DOHH2 (cell line): ENCODE data around the gene JAK1.

Experiments used
- H3F3A ChIP-seq: fragments of 200-600 bp; sonication (generic), shearing (Covaris generic); 2 replicates; pipeline ENCODE4 v1.6.0; 2016; ENCODE audit warnings: antibody characterized with exemption, mild to moderate bottlenecking; ENCODE audit not compliant: control insufficient read depth, insufficient read depth
- H3K27ac ChIP-seq: fragments of 200-600 bp; sonication (generic); 2 replicates; pipeline ENCODE4 v1.5.1; 2014; ENCODE audit warnings: low read depth, mild to moderate bottlenecking, low read length, moderate library complexity
- H3K27me3 ChIP-seq: fragments of 200-600 bp; sonication (generic); 2 replicates; pipeline ENCODE4 v1.6.1; 2014; ENCODE audit warnings: mild to moderate bottlenecking, low read length, mixed read lengths; ENCODE audit not compliant: control insufficient read depth
- H3K36me3 ChIP-seq: fragments of 200-600 bp; sonication (generic); 2 replicates; pipeline ENCODE4 v1.6.1; 2014; ENCODE audit warnings: mild to moderate bottlenecking, low read length, moderate library complexity, mixed read lengths; ENCODE audit not compliant: control insufficient read depth
- H3K4me1 ChIP-seq: fragments of 200-600 bp; sonication (generic); 2 replicates; pipeline ENCODE4 v1.6.1; 2014; ENCODE audit warnings: mild to moderate bottlenecking, low read length, mixed read lengths; ENCODE audit not compliant: control insufficient read depth
- H3K4me2 ChIP-seq: fragments of 200-600 bp; sonication (generic); 2 replicates; pipeline ENCODE4 v1.6.0; 2014; ENCODE audit warnings: mild to moderate bottlenecking, low read length, moderate library complexity
- H3K4me3 ChIP-seq: fragments of 200-600 bp; sonication (generic); 2 replicates; pipeline ENCODE4 v1.5.1; 2014; ENCODE audit warnings: mild to moderate bottlenecking, low read length, mixed read lengths
- H3K79me2 ChIP-seq: fragments of 200-600 bp; sonication (generic); 2 replicates; pipeline ENCODE4 v1.6.1; 2014; ENCODE audit warnings: mild to moderate bottlenecking, low read length, mixed read lengths; ENCODE audit not compliant: control insufficient read depth
- H3K9me2 ChIP-seq: fragments of 200-600 bp; sonication (generic); replicated peaks from 2 replicates; pipeline ENCODE4 v1.6.1; 2014; ENCODE audit warnings: mild to moderate bottlenecking, low read length, mixed read lengths; ENCODE audit not compliant: control insufficient read depth
- H3K9me3 ChIP-seq: fragments of 200-600 bp; sonication (generic); 2 replicates; pipeline ENCODE4 v1.6.1; 2014; ENCODE audit warnings: antibody characterized with exemption, low read length, mixed read lengths; ENCODE audit not compliant: control insufficient read depth, insufficient read depth
- H4K20me1 ChIP-seq: fragments of 200-600 bp; sonication (generic); 2 replicates; pipeline ENCODE4 v1.6.0; 2014; ENCODE audit warnings: low read depth, mild to moderate bottlenecking, antibody characterized with exemption, low read length, moderate library complexity; ENCODE audit not compliant: control insufficient read depth, insufficient read depth
- EZH2phosphoT487 ChIP-seq: fragments of 200-600 bp; sonication (generic); IDR thresholded peaks from 2 replicates; pipeline ENCODE4 v1.6.1; 2017; ENCODE audit warnings: borderline replicate concordance, mild to moderate bottlenecking, antibody characterized with exemption, low read length, moderate library complexity, mixed read lengths
- TF ChIP-seq, protein P1 (sequence below): fragments of 200-600 bp; sonication (generic); IDR thresholded peaks from one replicate; pipeline ENCODE4 v1.5.1; 2014; ENCODE audit warnings: antibody characterized with exemption, mild to moderate bottlenecking, low read depth, low read length; ENCODE audit not compliant: poor library complexity, severe bottlenecking

The JAK1 gene

DNA sequence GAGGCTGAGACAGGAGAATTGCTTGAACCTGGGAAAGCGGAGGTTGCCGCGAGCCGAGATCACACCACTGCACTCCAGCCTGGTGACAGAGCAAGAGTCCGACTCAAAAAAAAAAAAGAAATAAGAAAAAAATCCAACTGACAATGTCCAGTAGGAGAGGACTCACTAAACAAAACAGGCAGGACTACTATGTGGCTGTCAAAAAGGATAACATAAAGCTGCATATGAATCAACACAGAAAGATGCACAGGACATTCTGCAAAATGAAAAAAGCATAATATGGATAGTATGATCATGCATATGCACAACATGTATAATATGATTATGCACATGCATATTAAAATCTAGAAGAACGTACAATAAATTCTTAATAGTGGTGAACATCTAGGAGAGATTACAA lies 80.7 kb downstream of the JAK1 start:
- Histone ChIP-seq H4K20me1 (0 out of 2 replicates have a peak, but pooled peaks cover under 1% of the 10 kb centered on the region), H3K36me3 (peaks cover 18% of the 10 kb centered on the region; the same call in 1 of the 2 replicates), H3K9me2 (no peaks in the 10 kb centered on the region), H3K4me2 (no peak overlapping the region), H3K79me2 (peaks cover 49% of the 10 kb centered on the region), H3F3A (no peaks in the 10 kb centered on the region), H3K9me3 (no peaks in the 10 kb centered on the region), H3K4me1 (peaks cover 17% of the 10 kb centered on the region), H3K27ac (no peak overlapping the region), H3K4me3 (no peak overlapping the region), H3K27me3 (no peaks in the 10 kb centered on the region)
- TF ChIP-seq EZH2phosphoT487 = no peak
- TF ChIP-seq, protein P1, sequence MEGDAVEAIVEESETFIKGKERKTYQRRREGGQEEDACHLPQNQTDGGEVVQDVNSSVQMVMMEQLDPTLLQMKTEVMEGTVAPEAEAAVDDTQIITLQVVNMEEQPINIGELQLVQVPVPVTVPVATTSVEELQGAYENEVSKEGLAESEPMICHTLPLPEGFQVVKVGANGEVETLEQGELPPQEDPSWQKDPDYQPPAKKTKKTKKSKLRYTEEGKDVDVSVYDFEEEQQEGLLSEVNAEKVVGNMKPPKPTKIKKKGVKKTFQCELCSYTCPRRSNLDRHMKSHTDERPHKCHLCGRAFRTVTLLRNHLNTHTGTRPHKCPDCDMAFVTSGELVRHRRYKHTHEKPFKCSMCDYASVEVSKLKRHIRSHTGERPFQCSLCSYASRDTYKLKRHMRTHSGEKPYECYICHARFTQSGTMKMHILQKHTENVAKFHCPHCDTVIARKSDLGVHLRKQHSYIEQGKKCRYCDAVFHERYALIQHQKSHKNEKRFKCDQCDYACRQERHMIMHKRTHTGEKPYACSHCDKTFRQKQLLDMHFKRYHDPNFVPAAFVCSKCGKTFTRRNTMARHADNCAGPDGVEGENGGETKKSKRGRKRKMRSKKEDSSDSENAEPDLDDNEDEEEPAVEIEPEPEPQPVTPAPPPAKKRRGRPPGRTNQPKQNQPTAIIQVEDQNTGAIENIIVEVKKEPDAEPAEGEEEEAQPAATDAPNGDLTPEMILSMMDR = no peak

GRCh38 chr1:64884261-64885040 lies 81.9 kb downstream of the JAK1 start:
- Histone ChIP-seq H3K9me3 (no peaks in the 10 kb centered on the region), H3K9me2 (no peaks in the 10 kb centered on the region), H3K36me3 (peaks cover 18% of the 10 kb centered on the region; the same call in 1 of the 2 replicates), H3K79me2 (peaks cover 37% of the 10 kb centered on the region), H3F3A (no peaks in the 10 kb centered on the region), H3K27ac (no peak overlapping the region), H3K27me3 (no peaks in the 10 kb centered on the region), H4K20me1 (no peaks in the 10 kb centered on the region), H3K4me3 (no peak overlapping the region), H3K4me1 (peaks cover 5% of the 10 kb centered on the region), H3K4me2 (no peak overlapping the region)
- no peak for TF ChIP-seq EZH2phosphoT487
- TF ChIP-seq, protein P1 = no peak

- Histone ChIP-seq H3K9me3 (no peaks in the 10 kb centered on the region), H3K79me2 (peaks cover 20% of the 10 kb centered on the region), H3K4me3 (no peak overlapping the region), H3F3A (no peaks in the 10 kb centered on the region), H4K20me1 (no peaks in the 10 kb centered on the region), H3K27me3 (no peaks in the 10 kb centered on the region), H3K4me2 (no peak overlapping the region), H3K9me2 (no peaks in the 10 kb centered on the region), H3K36me3 (peaks cover 32% of the 10 kb centered on the region), H3K4me1 (no peaks in the 10 kb centered on the region), H3K27ac (no peak overlapping the region)
- no peak for TF ChIP-seq EZH2phosphoT487
- TF ChIP-seq, protein P1 = no peak
These were observed 83.6 kb downstream of the JAK1 start for GRCh38 chr1:64882574-64883255.
